ENCODE data around the gene SCEL. TPM values are rescaled to one million over a fixed set of nuclear protein-coding genes. Genes with fewer than 3 reads are reported as not detected.

SCEL gene
- total RNA-seq, 1 donor from 2014 or later = 14.7 TPM

- Histone ChIP-seq H3K4me3 (ENCODE audit: low read depth, low read length) (no peak overlapping the region), H3K36me3 (ENCODE audit: control insufficient read depth, insufficient read depth, low read length) (no peaks in the 10 kb centered on the region), H3K27me3 (ENCODE audit: control insufficient read depth, insufficient read depth, low read length) (no peaks in the 10 kb centered on the region)
- DNase-seq (ENCODE audit: low read depth) = no peak
- TF ChIP-seq CTCF (IDR thresholded peaks at IDR 0.05; ENCODE audit: insufficient read depth, low read length, poor library complexity, severe bottlenecking) = no peak
Observed at GRCh38 chr13:77530875-77531274, 4.6 kb upstream of the SCEL start.

- TF ChIP-seq CTCF (IDR thresholded peaks at IDR 0.05; ENCODE audit: insufficient read depth, low read length, poor library complexity, severe bottlenecking) = no peak
- no peaks in the 10 kb centered on the region for H3K36me3 ChIP-seq (ENCODE audit: control insufficient read depth, insufficient read depth, low read length)
Observed at GRCh38 chr13:77532983-77533382, 2.5 kb upstream of the SCEL start.

GRCh38 chr13:77533875-77534788 lies 1.4 kb upstream of the SCEL start:
- Histone ChIP-seq H3K4me3 (ENCODE audit: low read depth, low read length) (no peak overlapping the region), H3K36me3 (ENCODE audit: control insufficient read depth, insufficient read depth, low read length) (no peaks in the 10 kb centered on the region), H3K27me3 (ENCODE audit: control insufficient read depth, insufficient read depth, low read length) (no peaks in the 10 kb centered on the region)
- TF ChIP-seq CTCF (IDR thresholded peaks at IDR 0.05; ENCODE audit: insufficient read depth, low read length, poor library complexity, severe bottlenecking) = no peak
- DNase-seq (ENCODE audit: low read depth) = no peak

More at GRCh38 chr13:77532983-77533382, 2.5 kb upstream of the SCEL start:
- no peaks in the 10 kb centered on the region for H3K27me3 ChIP-seq (ENCODE audit: control insufficient read depth, insufficient read depth, low read length)
- no peak for DNase-seq (ENCODE audit: low read depth)
- H3K4me3 ChIP-seq (ENCODE audit: low read depth, low read length) = no peak overlapping the region

GRCh38 chr13:77536358-77536757 lies 852 bp downstream of the SCEL start:
- no peaks in the 10 kb centered on the region for H3K27me3 ChIP-seq (ENCODE audit: control insufficient read depth, insufficient read depth, low read length)
- H3K36me3 ChIP-seq (ENCODE audit: control insufficient read depth, insufficient read depth, low read length) = no peaks in the 10 kb centered on the region
- TF ChIP-seq CTCF (IDR thresholded peaks at IDR 0.05; ENCODE audit: insufficient read depth, low read length, poor library complexity, severe bottlenecking) = no peak
- H3K4me3 ChIP-seq (ENCODE audit: low read depth, low read length) = peak overlapping the region; percentile 17
- no peak for DNase-seq (ENCODE audit: low read depth)

- DNase-seq (ENCODE audit: low read depth) = no peak
- no peak for TF ChIP-seq CTCF (IDR thresholded peaks at IDR 0.05; ENCODE audit: insufficient read depth, low read length, poor library complexity, severe bottlenecking)
- Histone ChIP-seq H3K4me3 (ENCODE audit: low read depth, low read length) (no peak overlapping the region), H3K27me3 (ENCODE audit: control insufficient read depth, insufficient read depth, low read length) (no peaks in the 10 kb centered on the region), H3K36me3 (ENCODE audit: control insufficient read depth, insufficient read depth, low read length) (no peaks in the 10 kb centered on the region)
Observed at GRCh38 chr13:77537289-77537919, 1.9 kb downstream of the SCEL start.
